NCI-H82 (cell line): ENCODE results near the gene PLAAT3.
"Not testable (repeated sequence)": the region's sequence is repeated elsewhere in the genome, so short reads cannot be mapped to it uniquely, and the experiment has no call there.

Experiments used
- DNase-seq: peaks from one replicate; lab custom pipeline; 2025; lab: John Stamatoyannopoulos, UW

The PLAAT3 gene

GRCh38 chr11:63567044-63567840 lies 47.0 kb downstream of the PLAAT3 start:
- DNase-seq = no peak

- DNase-seq = no peak
Measured at GRCh38 chr11:63564784-63565350, 49.4 kb downstream of the PLAAT3 start.

GRCh38 chr11:63564056-63564774 lies 50.0 kb downstream of the PLAAT3 start:
- DNase-seq = no peak

- no peak for DNase-seq
Measured at GRCh38 chr11:63563201-63564055, 50.8 kb downstream of the PLAAT3 start, which contains the start of gene PLAAT2. Gene PLAAT2 (minus strand): TSS chr11:63563379. CDS start chr11:63563324, 55 bp downstream.

- DNase-seq = no peak
Measured at GRCh38 chr11:63560506-63561180, 53.6 kb downstream of the PLAAT3 start.

GRCh38 chr11:63558459-63559157 lies 55.6 kb downstream of the PLAAT3 start:
- no peak for DNase-seq

GRCh38 chr11:63557570-63557969 lies 56.7 kb downstream of the PLAAT3 start:
- peak; percentile 12 for DNase-seq

- DNase-seq = no peak
Measured at GRCh38 chr11:63556404-63557013, 57.7 kb downstream of the PLAAT3 start.

GRCh38 chr11:63554877-63555223 lies 59.4 kb downstream of the PLAAT3 start:
- DNase-seq = no peak

GRCh38 chr11:63553759-63554158 lies 60.5 kb downstream of the PLAAT3 start:
- no peak for DNase-seq

GRCh38 chr11:63552921-63553320 lies 61.3 kb downstream of the PLAAT3 start:
- no peak for DNase-seq

GRCh38 chr11:63551889-63552266 lies 62.4 kb downstream of the PLAAT3 start:
- DNase-seq = no peak

- DNase-seq = no peak
Measured at GRCh38 chr11:63551091-63551888, 62.9 kb downstream of the PLAAT3 start.

GRCh38 chr11:63550156-63550700 lies 64.0 kb downstream of the PLAAT3 start:
- not testable (repeated sequence) for DNase-seq

GRCh38 chr11:63549411-63549810 lies 64.8 kb downstream of the PLAAT3 start:
- DNase-seq = no peak

- DNase-seq = no peak
Measured at GRCh38 chr11:63548178-63548577, 66.1 kb downstream of the PLAAT3 start.

GRCh38 chr11:63547061-63547460 lies 67.2 kb downstream of the PLAAT3 start:
- DNase-seq = no peak

GRCh38 chr11:63543711-63544110 lies 70.5 kb downstream of the PLAAT3 start:
- DNase-seq = no peak

GRCh38 chr11:63542506-63542905 lies 71.7 kb downstream of the PLAAT3 start:
- not testable (repeated sequence) for DNase-seq
